SK-N-SH (cell line): ENCODE data around the gene KCNJ2. TPM values are rescaled to one million over a fixed set of nuclear protein-coding genes. Genes with fewer than 3 reads are reported as not detected.

Experiments
- CTCF ChIA-PET: fragments of 300-600, 350-600 bp; formaldehyde crosslinking; extraction: SDS; loops from one replicate; lab custom pipeline; 2021; lab: Yijun Ruan, JAX
- POLR2A ChIA-PET: fragments of 350-600 bp; sonication (Branson Sonifier 250); formaldehyde crosslinking; extraction: SDS; loops from one replicate; lab custom pipeline; 2020; ENCODE audit warnings: antibody characterized with exemption, inconsistent platforms; lab: Yijun Ruan, JAX
- DNase-seq: peaks from one replicate; pipeline ENCODE4 v3.0.0; 2012
- H2AFZ ChIP-seq: fragments of 200-600 bp; sonication (generic); 2 replicates; pipeline ENCODE4 v1.8.1; 2016; ENCODE audit warnings: antibody characterized with exemption, mild to moderate bottlenecking, low read depth
- H3F3A ChIP-seq: fragments of 200-600 bp; sonication (generic); replicated peaks from 2 replicates; pipeline ENCODE3; 2016; ENCODE audit warnings: antibody characterized with exemption, mild to moderate bottlenecking; ENCODE audit not compliant: insufficient read depth
- H3K27ac ChIP-seq, 2 experiments: fragments of 200-500 bp in 1 of 2; fragments of 200-600 bp in 1 of 2; sonication (Bioruptor generic) in 1 of 2; sonication (generic), shearing (Covaris generic) in 1 of 2; 2 replicates each; pipeline versions ENCODE4 v1.5.1 to v1.6.1; 2014 to 2016; ENCODE audit warnings: low read depth in 2 of 2, inconsistent platforms in 1 of 2, low read length in 1 of 2, mild to moderate bottlenecking in 1 of 2, mixed read lengths in 1 of 2
- H3K27me3 ChIP-seq: fragments of 200-600 bp; sonication (generic), shearing (Covaris generic); 2 replicates; pipeline ENCODE4 v1.6.1; 2016; ENCODE audit warnings: mixed run types; ENCODE audit not compliant: insufficient read depth
- H3K36me3 ChIP-seq, 2 experiments: fragments of 200-500 bp in 1 of 2; fragments of 200-600 bp in 1 of 2; sonication (Bioruptor generic) in 1 of 2; sonication (generic) in 1 of 2; replicated peaks in 1 of 2; 2 replicates each; pipeline versions ENCODE3 to v1.5.1; 2014 to 2016; ENCODE audit warnings: low read length in 1 of 2, mild to moderate bottlenecking in 1 of 2; ENCODE audit not compliant: insufficient read depth in 2 of 2, control insufficient read depth in 1 of 2
- H3K4me1 ChIP-seq, 2 experiments: fragments of 200-500 bp in 1 of 2; fragments of 200-600 bp in 1 of 2; sonication (Bioruptor generic) in 1 of 2; sonication (generic), shearing (Covaris generic) in 1 of 2; 2 replicates each; pipeline versions ENCODE4 v1.5.1 to v1.6.1; 2014 to 2016; ENCODE audit warnings: low read depth in 1 of 2, low read length in 1 of 2, mixed run types in 1 of 2; ENCODE audit not compliant: insufficient read depth in 2 of 2, control insufficient read depth in 1 of 2
- H3K4me2 ChIP-seq: fragments of 200-600 bp; sonication (generic), shearing (Covaris generic); 2 replicates; pipeline ENCODE4 v1.6.1; 2017; ENCODE audit warnings: mixed run types
- H3K4me3 ChIP-seq, 2 experiments: fragments of 200-500 bp in 1 of 2; fragments of 200-600 bp in 1 of 2; sonication (Bioruptor generic) in 1 of 2; sonication (generic), shearing (Covaris generic) in 1 of 2; 2 replicates each; pipeline versions ENCODE4 v1.5.1 to v1.8.1; 2014 to 2016; ENCODE audit warnings: low read depth in 2 of 2, inconsistent platforms in 1 of 2, low read length in 1 of 2, mild to moderate bottlenecking in 1 of 2, mixed read lengths in 1 of 2, moderate library complexity in 1 of 2
- H3K79me2 ChIP-seq: fragments of 200-600 bp; sonication (generic); 2 replicates; pipeline ENCODE4 v1.8.1; 2017; ENCODE audit warnings: mild to moderate bottlenecking; ENCODE audit not compliant: insufficient read depth
- H3K9ac ChIP-seq: fragments of 200-600 bp; sonication (generic); 2 replicates; pipeline ENCODE4 v1.6.1; 2017; ENCODE audit warnings: mixed run types
- H3K9me2 ChIP-seq: fragments of 200-600 bp; sonication (generic); 2 replicates; pipeline ENCODE4 v1.6.1; 2017; ENCODE audit warnings: mixed run types
- H3K9me3 ChIP-seq: fragments of 200-600 bp; sonication (generic); 2 replicates; pipeline ENCODE4 v1.6.1; 2017; ENCODE audit warnings: mixed run types, mild to moderate bottlenecking, moderate library complexity
- H4K20me1 ChIP-seq: fragments of 200-600 bp; sonication (generic); 2 replicates; pipeline ENCODE4 v1.6.1; 2017; ENCODE audit warnings: mild to moderate bottlenecking, mixed run types; ENCODE audit not compliant: insufficient read depth
- CHD2 ChIP-seq: fragments of 150-350 bp; IDR thresholded peaks from 2 replicates; pipeline ENCODE4 v1.6.1; 2018; ENCODE audit warnings: low read length; ENCODE audit not compliant: partially characterized antibody
- CTCF ChIP-seq: fragments of 200-600 bp; sonication (generic); IDR thresholded peaks from 2 replicates; pipeline ENCODE4 v1.6.1; 2017; ENCODE audit warnings: antibody characterized with exemption, mild to moderate bottlenecking, moderate library complexity
- ELF1 ChIP-seq: IDR thresholded peaks from 2 replicates; pipeline ENCODE4 v1.4.0; 2012
- EP300 ChIP-seq, 2 experiments: IDR thresholded peaks; 2 replicates each; pipeline versions ENCODE4 v1.4.0 to v1.6.1; 2012; ENCODE audit warnings: borderline replicate concordance in 1 of 2, low read depth in 1 of 2, low read length in 1 of 2
- EZH2phosphoT487 ChIP-seq: fragments of 200-600 bp; sonication (generic); IDR thresholded peaks from 2 replicates; pipeline ENCODE4 v1.6.1; 2017; ENCODE audit warnings: low read depth, mixed run types, mild to moderate bottlenecking, antibody characterized with exemption, moderate library complexity, borderline replicate concordance
- FOSL2 ChIP-seq: IDR thresholded peaks from 2 replicates; pipeline ENCODE4 v1.4.0; 2012; ENCODE audit warnings: low read depth, mild to moderate bottlenecking, moderate library complexity, borderline replicate concordance
- FOXM1 ChIP-seq: IDR thresholded peaks from 2 replicates; pipeline ENCODE4 v1.4.0; 2012; ENCODE audit warnings: low read depth, mild to moderate bottlenecking
- GATA2 ChIP-seq: sonication (generic); formaldehyde crosslinking; IDR thresholded peaks from 2 replicates; pipeline ENCODE4 v1.5.0; 2020; ENCODE audit warnings: mild to moderate bottlenecking, missing genetic modification reagents
- IRF3 ChIP-seq: fragments of 150-350 bp; IDR thresholded peaks from 2 replicates; pipeline ENCODE4 v1.6.1; 2016; ENCODE audit warnings: mild to moderate bottlenecking, low read depth, low read length
- MEF2A ChIP-seq: IDR thresholded peaks from 2 replicates; pipeline ENCODE4 v1.4.0; 2012; ENCODE audit warnings: low read depth, borderline replicate concordance
- MXI1 ChIP-seq: IDR thresholded peaks from 2 replicates; pipeline ENCODE4 v1.6.1; 2012; ENCODE audit warnings: mild to moderate bottlenecking, low read depth, low read length, improper control_type of control experiment
- REST ChIP-seq: IDR thresholded peaks from 2 replicates; pipeline ENCODE4 v1.6.1; 2012; ENCODE audit warnings: mild to moderate bottlenecking, low read depth, low read length, moderate library complexity
- RFX5 ChIP-seq: IDR thresholded peaks from 2 replicates; pipeline ENCODE4 v1.6.1; 2012; ENCODE audit warnings: mild to moderate bottlenecking, improper control_type of control experiment, low read length
- SMC3 ChIP-seq: IDR thresholded peaks from 2 replicates; pipeline ENCODE4 v1.6.1; 2012; ENCODE audit warnings: low read depth, low read length, improper control_type of control experiment
- TCF12 ChIP-seq: IDR thresholded peaks from 2 replicates; pipeline ENCODE4 v1.4.0; 2012
- USF1 ChIP-seq: IDR thresholded peaks from 2 replicates; pipeline ENCODE4 v1.4.0; 2012; ENCODE audit warnings: low read depth, borderline replicate concordance
- YY1 ChIP-seq: IDR thresholded peaks from 2 replicates; pipeline ENCODE4 v1.4.0; 2012; ENCODE audit warnings: low read depth, mild to moderate bottlenecking
- WGBS: methylation state at CpG from one replicate; pipeline ENCODE4 v1.1.6; 2017; ENCODE audit warnings: low lambda C conversion rate; 5-methylcytosine and 5-hydroxymethylcytosine counted together
- polyA plus RNA-seq, 3 experiments: library from polyadenylated mRNA; depleted of rRNA; stranded (reverse); fragments of >200 nt; gene quantifications; 2 replicates each; pipeline ENCODE4 v1.2.3, GENCODE V29; 2012

KCNJ2 gene
- polyA plus RNA-seq, 1 of the 3 experiments (the other 2 are of a cell fraction): 0.21 TPM

GRCh38 chr17:70215656-70216055, 46.3 kb downstream of the KCNJ2 start:
- Histone ChIP-seq H3K9ac (no peak overlapping the region), H3K9me3 (no peaks in the 10 kb centered on the region), H3K9me2 (no peaks in the 10 kb centered on the region), H3K27me3 (no peaks in the 10 kb centered on the region), H3K27ac (no peak overlapping the region), H3F3A (no peaks in the 10 kb centered on the region), H4K20me1 (no peaks in the 10 kb centered on the region), H2AFZ (no peak overlapping the region), H3K4me3 (no peak overlapping the region), H3K4me1 (no peaks in the 10 kb centered on the region), H3K79me2 (no peaks in the 10 kb centered on the region), H3K36me3 (no peaks in the 10 kb centered on the region), H3K4me2 (no peak overlapping the region)
- TF ChIP-seq EZH2phosphoT487: no peak
- TF ChIP-seq RFX5: no peak
- no peak for TF ChIP-seq GATA2 (CRISPR knock-in tag)
- TF ChIP-seq CHD2: no peak
- no peak for TF ChIP-seq SMC3
- no peak for TF ChIP-seq ELF1
- no peak for TF ChIP-seq CTCF
- TF ChIP-seq IRF3: no peak
- TF ChIP-seq REST: no peak
- no peak for TF ChIP-seq MXI1
- no peak for TF ChIP-seq TCF12
- TF ChIP-seq YY1: no peak
- TF ChIP-seq FOXM1: no peak
- no peak for TF ChIP-seq USF1
- no peak for TF ChIP-seq FOSL2
- no peak for TF ChIP-seq MEF2A
- TF ChIP-seq EP300 (IDR thresholded peaks at IDR 0.05; ENCODE audit: borderline replicate concordance in 1 of 2, low read depth in 1 of 2, low read length in 1 of 2): no peak
- ChIA-PET CTCF (interaction anchor here (0.7 kb wide), 1 partner anchor 31 kb away, joined by 3 read pairs; no protein-coding TSS in a partner anchor), POLR2A (no interaction called here)
- DNase-seq: no peak
- 69% methylated on average over 4 of the region's 4 CpGs for WGBS
